Fibroblast of villous mesenchyme (primary cell): ENCODE measurements around the gene PGBD4. TPM values are rescaled to one million over a fixed set of nuclear protein-coding genes. Genes with fewer than 3 reads are reported as not detected.

Experiments used
- DNase-seq: peaks from one replicate; pipeline ENCODE4 v3.0.0-alpha.2; 2010; ENCODE audit warnings: low read depth
- H3K4me3 ChIP-seq: 2 replicates; pipeline ENCODE4 v1.5.1; 2011; ENCODE audit warnings: low read depth, mild to moderate bottlenecking, low read length
- CTCF ChIP-seq: IDR thresholded peaks from 2 replicates; pipeline ENCODE4 v1.5.1; 2012; ENCODE audit warnings: low read depth, mild to moderate bottlenecking, low read length; ENCODE audit not compliant: insufficient read depth
- total RNA-seq: library from RNA; depleted of rRNA; stranded (reverse); fragments of >200 nt; gene quantifications from 2 replicates; pipeline ENCODE4 v1.2.3, GENCODE V29; 2012

Gene PGBD4
- total RNA-seq, 1 donor, result 2.6 TPM

- no peak overlapping the region for H3K4me3 ChIP-seq
- peak; percentile 97 for DNase-seq
Observed at GRCh38 chr15:34122771-34123183, 20.9 kb downstream of the PGBD4 start.

GRCh38 chr15:34124651-34125050 is 22.8 kb downstream of the PGBD4 start:
- DNase-seq, result no peak
- H3K4me3 ChIP-seq, result no peak overlapping the region
- no peak for TF ChIP-seq CTCF

More at GRCh38 chr15:34122771-34123183, 20.9 kb downstream of the PGBD4 start:
- TF ChIP-seq CTCF, result no peak

- TF ChIP-seq CTCF, result no peak
- peak; percentile 54 for DNase-seq
- no peak overlapping the region for H3K4me3 ChIP-seq
Observed at GRCh38 chr15:34125945-34126344, 24.1 kb downstream of the PGBD4 start.

GRCh38 chr15:34126522-34126921 is 24.6 kb downstream of the PGBD4 start:
- TF ChIP-seq CTCF, result no peak
- H3K4me3 ChIP-seq, result no peak overlapping the region
- DNase-seq, result no peak

GRCh38 chr15:34128898-34129297 is 27.0 kb downstream of the PGBD4 start:
- H3K4me3 ChIP-seq, result no peak overlapping the region
- no peak for TF ChIP-seq CTCF

GRCh38 chr15:34132881-34133280 is 31.0 kb downstream of the PGBD4 start:
- H3K4me3 ChIP-seq, result no peak overlapping the region
- TF ChIP-seq CTCF, result no peak
- peak; percentile 61 for DNase-seq

More at GRCh38 chr15:34128898-34129297, 27.0 kb downstream of the PGBD4 start:
- no peak for DNase-seq

- no peak overlapping the region for H3K4me3 ChIP-seq
- TF ChIP-seq CTCF, result no peak
- no peak for DNase-seq
Observed at GRCh38 chr15:34133511-34133910, 31.6 kb downstream of the PGBD4 start.
